HG03521 (cell line): Measurements from ENCODE around the gene GNRHR.
"Not testable (repeated sequence)": the region's sequence is repeated elsewhere in the genome, so short reads cannot be mapped to it uniquely, and the experiment has no call there.

Experiments used
- ATAC-seq: cut with Tn5 transposase; IDR thresholded peaks from one replicate; pipeline ENCODE4 v1.9.1; 2021; ENCODE audit warnings: mild to moderate bottlenecking, moderate library complexity; ENCODE audit not compliant: unreplicated experiment

Gene GNRHR

DNA sequence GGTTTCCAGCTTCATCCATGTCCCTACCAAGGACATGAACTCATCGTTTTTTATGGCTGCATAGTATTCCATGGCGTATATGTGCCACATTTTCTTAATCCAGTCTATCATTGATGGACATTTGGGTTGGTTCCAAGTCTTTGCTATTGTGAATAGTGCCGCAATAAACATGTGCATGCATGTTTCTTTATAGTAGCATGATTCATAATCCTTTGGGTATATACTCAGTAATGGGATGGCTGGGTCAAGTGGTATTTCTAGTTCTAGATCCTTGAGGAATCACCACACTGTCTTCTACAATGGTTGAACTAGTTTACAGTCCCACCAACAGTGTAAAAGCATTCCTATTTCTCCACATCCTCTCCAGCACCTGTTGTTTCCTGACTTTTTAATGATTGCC, 23.7 kb downstream of the GNRHR start:
- ATAC-seq = not testable (repeated sequence)

DNA sequence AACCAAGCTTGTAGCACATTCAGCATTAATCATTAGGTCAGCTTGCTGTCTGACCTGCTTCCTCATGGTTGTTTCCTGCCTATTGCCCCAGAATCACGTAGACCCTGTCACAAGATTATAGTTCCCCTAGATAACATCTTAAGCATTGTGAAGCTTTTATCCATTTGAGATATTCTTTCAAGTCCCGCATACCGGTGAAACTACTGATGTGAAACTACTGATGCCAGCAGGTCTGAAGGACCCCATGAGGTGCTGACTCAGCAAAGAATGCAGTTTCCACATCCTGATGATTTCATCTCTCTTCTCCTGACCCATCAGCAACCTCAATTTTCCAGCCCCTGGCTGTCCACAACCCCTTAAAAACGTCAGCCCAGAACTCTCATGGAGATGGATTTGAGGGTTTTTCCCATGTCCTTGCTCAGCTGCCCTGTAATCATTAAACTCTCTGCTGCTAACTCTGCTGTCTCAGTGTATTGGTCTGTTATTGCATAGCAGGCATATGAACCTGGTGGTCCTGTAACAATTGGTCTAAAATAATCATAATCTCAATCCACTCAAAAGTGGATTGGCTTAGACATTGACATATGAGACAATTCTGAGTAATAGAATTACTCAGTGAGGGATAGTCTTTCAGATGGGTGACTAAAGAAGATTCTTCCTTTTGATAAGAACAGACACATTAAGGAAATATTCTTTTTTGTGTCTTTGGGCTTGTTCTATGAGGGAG, 26.9 kb downstream of the GNRHR start:
- no peak for ATAC-seq

DNA sequence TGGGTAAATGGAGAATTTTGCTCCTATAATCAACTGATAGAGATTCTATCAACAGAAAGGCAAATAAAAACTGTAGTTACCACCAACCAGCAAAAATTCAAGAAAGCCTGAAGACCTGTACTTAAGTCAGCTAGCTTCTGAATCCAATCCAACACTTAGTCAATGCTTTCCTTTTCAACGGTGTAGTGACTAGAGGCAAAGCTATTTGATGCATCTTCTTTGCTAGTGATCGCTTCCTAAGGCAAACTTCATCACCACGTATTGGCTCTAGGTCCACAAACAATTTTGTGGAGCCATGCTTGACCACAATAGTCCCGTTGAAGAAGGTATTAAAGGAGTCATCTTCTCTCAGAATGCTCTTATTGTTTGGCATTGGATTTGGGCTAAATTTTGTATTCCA, 28.2 kb downstream of the GNRHR start:
- no peak for ATAC-seq

DNA sequence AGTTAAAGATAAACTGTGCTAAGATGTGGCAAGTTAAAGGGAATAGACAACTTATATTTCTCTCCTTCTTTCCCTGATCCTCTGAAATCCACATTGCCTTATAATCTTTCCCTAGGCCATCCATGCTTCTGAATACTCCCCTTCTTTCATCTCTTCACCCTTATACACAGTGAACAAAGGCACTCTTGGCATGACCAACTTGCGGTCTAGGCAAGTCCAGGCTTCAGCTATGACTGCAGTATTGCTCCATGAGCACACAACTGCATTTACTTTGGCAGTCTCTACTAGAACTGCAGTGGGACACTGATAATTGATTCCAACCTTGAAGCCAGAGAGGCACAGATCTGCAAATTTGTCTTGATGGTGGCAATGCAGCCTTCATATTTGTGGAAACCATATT, 29.1 kb downstream of the GNRHR start:
- no peak for ATAC-seq

DNA sequence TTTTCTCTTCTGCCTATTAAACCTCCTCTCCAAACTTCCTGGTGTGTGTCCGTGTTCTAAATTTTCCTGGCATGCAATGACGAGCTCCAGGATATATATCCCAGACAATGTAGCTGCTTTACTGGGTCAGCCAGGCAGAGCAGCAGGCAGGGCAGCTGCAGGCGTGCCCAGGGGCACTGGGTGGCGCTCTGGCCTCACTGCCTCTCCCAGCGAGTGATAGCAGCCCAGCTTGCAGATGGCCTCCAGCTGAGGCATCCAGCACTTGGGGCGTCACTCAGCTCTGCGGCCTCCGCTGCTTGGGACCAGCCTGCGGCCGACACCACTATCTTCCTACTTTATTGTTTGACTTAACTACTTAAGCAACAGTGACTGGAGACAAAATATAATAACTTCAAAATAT, 30.2 kb downstream of the GNRHR start:
- ATAC-seq = no peak

DNA sequence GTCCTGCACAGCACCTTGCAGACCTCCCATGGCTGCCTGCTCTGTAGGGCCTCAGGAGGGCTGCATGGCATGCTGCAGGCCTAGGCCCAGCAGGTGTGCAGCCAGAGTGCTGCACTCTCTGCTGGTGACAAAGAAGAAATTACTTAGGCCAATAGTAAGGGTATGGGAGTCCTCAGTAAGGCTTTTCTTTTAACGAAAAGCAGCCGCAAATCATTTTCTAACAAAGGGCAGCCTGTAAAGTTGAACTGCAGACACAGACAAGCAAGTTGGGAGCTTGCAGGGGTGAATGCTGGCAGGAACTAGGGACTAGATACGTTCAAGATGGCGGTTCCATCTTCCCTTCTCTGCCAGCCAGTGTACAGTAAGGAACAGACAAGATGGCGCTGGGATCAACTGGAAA, 30.8 kb downstream of the GNRHR start:
- no peak for ATAC-seq

DNA sequence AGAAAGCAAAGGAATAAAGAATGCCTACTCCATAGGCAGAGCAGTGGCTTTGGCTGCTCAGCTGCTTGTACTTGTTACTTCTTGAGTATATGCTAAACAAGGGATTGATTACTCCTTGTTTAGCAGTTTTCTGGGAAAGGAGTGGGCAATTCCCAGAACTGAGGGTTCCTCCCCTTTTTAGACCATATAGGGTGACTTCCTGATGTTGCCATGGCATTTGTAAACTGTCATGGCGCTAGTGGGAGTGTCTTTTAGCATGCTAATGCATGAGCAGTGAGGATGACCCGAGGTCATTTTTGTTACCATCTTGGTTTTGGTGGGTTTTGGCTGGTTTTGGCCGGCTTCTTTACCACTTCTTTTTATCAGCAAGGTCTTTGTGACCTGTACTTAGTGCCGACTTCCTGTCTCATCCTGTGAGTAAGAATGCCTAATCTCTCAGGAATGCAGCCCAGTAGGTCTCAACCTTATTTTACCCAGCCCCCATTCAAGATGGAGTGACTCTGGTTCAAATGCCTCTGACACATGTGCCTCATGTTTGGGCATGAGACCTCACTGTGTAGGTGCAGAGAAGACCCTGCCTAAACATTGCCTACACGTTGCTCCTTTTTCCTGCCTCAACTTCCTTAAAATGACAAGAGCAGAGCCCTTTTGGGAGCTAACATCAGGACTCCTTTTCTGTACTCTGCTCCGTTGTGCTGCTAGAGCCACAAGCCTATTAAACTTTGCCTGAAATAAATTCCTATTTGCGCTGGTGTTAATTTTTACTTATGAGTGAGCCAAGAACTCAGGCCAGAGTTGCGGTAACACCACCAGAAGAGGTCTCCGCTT, 32.2 kb downstream of the GNRHR start:
- no peak for ATAC-seq

DNA sequence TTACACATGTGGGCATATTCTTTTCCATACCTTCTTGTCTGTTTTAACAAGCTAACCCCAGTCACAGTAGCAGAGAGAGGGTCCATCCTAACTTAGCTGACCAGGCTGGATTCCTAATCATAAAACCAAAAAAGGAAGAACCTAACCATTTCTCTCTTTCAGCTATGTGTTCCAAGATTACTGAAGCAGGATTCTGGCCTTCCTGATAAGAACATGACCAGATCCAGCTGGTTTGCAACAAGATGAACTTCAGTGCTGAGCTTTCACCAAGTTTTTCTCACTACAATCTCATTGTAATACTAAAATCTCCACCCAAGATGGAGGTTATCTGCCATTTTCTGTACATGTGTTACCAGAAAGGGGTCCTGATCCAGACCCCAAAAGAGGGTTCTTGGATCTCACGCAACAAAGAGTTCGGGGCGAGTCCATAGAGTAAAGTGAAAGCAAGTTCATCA, 32.8 kb downstream of the GNRHR start:
- ATAC-seq = no peak

DNA sequence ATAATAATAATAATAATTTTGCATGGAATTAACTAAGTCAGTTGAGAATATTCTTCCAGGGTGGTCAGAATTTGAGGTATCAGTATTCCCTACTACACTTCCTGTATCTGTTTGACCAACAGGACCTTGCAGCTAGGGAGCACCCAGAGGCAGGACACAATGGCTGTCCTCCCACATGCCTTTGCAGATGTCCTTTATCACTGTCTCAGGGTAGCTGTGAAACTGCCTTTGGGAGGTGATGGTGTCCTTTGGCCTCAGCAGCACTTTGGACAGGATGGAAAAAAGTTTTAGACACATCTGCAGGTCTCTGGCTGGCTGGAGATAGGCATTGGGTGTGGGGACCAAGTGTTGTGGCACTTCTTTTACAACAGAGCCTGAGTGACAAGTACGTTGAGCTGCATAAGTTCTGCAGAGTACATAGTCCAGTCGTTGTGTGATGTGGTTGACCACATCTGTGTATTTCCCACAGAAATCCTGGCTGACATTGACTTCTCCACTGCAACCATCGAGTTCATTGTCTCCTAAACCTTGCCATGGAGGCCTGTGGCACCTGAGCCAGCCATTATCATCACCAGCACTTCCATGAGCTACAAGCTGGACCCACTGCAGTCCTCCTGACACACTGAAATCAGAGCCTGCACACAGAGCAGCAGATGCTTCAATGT, 34.1 kb downstream of the GNRHR start:
- ATAC-seq = no peak

DNA sequence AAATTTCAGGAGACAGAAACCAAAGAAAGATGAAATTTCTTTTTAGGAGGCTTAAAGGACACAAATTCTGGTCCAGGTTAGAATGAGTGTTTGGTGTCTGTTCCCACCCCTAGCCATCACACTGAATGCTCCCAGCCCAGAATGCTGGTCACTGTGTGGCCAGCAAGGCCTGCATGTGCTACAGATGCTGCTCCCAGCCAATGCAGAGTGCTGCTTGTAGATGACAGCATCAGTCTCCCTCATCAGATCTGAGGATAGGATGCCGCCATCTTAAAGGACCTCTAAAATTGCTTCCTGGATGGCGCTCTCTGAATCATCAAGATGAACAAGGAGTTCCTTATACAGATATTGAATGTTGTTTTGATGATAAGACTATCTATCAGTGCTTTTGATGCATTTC, 35.3 kb downstream of the GNRHR start:
- no peak for ATAC-seq

DNA sequence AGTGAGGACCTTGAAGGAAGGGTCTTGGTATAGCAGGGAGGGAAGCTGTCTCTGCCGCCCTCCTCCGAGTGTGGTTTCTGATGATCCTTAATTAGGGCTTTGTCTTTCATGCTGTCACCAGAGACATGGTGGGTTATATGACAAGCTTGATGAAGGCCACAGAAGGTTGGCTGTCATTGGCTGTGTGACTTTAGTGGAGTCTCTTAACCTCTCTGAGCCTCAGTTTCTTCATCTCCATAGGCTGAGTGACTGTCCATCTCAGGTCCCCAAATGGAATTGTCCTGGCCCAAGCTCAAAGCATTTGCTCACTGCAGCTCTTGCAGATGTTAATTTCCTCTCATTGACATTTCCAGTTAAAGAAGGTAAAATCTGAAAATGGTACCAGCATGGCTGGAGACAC, 36.6 kb downstream of the GNRHR start:
- no peak for ATAC-seq

DNA sequence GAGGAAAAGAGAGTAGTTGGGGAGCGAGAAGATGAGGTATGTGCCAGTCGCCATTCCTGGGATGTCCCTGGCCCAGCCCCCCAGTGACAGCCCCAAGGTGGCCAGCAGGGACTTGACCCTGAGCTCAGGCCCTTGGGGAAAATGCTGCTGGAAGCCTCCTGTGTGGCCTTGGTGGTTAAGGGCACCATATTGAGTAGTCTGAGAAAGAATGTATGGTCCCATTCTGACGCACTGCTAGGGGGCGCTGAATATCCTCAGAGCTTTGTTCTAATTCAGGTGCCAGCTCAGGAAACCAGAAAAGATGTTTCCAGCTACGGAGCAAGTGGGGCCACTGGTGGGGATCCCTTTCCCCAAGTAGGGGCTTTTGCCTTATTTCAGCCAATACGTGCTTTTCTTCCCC, 39.2 kb downstream of the GNRHR start:
- ATAC-seq = no peak

DNA sequence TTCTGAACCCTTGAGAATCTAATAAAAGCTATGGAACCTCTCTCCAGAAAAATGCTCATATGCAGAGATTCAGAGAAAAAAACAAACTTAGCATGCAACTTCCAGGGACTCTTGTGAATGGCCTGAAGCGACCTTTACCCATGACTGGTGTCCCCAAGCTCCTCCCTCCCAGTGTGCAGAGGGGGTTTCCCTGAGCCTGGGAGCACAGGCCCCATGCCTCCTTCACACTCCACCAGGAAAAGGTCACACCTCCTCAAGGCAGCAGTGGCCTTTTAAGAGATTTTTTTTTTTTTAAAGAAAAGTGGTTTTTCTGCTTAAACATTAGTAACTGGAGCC, 40.0 kb downstream of the GNRHR start:
- ATAC-seq = no peak

DNA sequence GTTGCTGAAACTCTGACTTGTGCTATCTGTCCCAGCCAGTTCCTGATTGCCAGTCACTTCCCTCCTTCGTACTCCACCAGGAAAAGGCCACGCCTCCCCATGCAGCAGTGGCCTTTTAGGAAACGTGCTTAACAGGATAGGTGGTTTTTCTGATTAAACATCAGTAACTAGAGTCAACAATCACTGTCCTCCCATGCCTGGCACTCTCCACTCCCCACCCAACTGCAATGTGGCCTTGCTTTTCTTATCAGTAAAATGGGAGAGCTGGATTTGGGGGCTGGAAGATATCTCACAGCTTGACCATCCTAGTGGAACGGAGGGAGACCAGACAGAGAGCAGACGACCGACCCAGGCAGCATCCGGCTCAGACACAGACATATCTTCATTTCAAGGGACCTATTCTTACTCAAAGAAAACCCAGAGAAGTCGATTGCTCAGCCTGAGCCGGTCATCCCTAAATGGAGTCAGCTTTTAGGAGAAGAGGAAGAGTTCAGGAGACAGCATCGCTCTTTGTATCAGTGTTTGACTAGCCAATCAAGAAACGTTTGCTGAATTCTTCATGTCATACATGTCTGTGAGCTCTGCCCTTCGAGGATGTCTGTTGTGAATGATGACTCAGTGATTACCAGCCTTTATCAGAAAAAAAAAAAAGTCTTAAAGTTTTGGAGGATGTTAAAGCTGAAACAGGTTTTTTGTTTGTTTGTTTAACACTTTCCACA, 40.5 kb downstream of the GNRHR start:
- no peak for ATAC-seq

DNA sequence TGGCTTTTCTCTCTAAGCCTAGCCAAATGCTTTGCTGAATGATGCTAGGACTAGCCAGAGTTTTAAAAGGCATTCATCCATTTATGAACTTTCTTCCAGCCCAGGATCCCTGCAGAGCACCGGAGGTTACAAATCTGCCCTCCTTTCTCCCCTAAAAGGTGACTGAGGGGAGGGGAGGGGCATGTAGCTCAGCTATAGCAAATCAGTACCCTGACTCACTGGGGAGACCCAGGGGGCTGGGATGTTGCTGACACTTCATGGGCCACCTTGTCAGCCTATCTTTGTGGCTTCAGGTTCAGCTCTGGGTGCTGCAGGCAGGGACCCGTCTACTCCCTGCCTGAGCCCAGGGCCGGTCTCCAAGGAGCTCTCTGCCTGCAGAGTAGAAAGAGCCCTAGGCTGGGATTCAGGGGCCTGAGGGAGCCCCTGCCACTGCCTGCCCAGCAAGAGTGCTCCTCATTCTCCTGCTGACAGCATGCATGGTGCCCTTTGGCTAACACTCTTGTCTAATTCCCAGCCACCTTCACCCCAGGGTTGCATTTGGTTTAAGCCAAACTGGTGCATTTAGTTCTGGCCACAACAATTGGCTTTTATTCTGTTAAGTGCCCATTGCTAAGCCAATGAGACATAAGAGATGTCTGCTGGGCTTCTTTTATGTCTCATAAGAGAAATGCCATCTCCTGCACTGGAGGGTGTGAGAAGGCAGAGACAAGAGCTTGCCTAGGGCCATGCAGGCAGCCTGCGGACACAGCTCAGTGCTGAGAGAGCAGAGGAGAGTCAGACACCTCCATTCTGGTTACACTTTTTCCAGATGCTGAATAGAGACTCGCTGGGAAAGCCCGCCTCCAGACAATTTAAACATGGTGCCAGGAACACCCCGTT, 41.3 kb downstream of the GNRHR start:
- no peak for ATAC-seq

DNA sequence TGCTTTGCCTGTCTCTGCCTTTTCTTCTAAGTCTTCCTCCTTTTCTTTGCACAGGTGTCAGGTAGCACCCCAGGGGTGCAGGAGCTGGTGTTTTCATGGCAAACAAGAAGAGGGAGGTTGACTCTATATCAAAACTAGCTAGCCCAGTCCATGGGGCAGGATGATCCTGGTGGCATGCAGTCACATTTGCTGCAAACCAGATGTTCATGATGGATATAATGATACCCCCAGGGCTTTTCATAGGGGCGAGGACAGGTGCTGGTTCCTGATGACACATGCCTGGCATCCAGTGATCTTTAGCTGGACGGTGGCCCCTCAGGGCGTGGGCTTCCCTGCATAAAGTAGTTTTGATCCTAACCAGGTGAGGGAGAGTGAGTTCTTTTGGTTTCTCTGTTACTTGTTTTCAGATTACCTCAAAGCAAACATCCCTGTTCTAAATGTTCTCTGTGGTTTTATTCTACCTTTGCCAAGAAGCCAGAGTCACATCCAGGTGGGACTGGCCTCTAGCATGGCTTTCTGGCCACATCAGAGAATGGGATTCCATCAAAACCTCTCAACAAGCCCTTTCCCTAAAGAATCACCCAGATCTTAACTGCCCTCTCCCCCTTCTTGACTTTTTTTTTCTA, 42.1 kb downstream of the GNRHR start:
- no peak for ATAC-seq

DNA sequence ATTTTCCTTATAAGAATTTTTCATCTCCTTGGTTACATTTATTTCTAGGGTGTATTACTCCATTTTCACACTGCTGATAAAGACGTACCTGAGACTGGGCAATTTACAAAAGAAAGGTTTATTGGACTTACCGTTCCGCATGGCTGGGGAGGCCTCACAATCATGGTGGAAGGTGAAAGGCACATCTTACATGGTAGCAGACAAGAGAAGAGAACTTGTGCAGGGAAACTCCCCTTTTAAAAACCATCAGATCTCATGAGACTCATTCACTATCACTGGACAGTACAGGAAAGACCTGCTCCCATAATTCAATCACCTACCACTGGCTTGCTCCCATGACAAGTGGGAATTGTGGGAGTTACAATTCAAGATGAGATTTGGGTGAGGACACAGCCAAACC, 47.5 kb downstream of the GNRHR start:
- ATAC-seq = not testable (repeated sequence)

DNA sequence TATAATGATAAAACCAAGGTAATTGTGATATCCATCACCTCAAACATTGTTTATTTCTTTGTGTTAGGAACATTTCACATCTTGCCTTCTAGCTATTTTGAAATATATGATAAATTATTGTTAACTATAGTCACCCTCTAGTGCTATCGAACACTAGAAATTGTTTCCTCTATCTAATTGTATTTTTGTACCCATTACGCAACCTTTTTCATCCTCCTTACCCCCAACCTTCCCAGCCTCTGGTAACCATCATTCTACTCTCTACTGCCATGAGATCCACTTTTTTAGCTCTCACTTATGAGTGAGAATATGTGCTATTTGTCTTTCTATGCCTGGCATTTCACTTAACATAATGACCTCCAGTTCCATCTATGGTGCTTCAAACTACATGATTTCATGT, 49.3 kb downstream of the GNRHR start:
- no peak for ATAC-seq

DNA sequence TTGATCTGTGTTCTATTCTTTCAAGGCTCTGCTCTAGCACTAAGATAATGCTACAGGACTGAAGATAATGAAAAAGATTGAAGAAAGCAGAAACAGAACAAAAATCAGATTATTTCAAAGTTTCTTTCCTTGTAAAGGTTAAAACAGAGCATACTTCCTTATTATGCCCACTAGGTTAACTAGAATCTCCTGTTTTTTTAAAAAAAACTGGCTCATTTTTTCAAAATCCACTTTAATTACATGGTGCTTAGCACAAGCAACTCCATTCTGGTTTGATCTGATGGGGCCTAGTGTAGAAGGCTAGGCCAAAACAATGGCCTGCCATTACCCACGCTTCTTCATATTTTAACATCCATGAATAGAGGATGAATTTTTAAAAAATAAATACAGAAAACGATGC, 52.0 kb downstream of the GNRHR start:
- no peak for ATAC-seq

DNA sequence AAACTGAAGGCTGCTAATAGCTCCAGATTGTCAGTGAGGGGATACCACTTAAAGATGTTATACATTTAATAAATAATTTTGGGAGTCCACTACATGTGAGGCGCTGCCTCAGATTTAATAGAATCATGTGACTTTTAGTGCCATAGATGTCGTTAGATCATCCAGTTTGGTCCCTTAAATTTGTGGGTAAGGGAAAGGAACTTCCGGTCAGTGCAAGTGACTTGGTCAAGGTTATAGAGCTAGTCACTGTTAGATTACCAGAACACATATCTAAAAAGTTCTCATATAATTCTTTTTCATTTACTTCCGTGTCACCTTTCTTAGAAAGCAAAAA, 52.7 kb downstream of the GNRHR start:
- ATAC-seq = no peak
